GM21360 (cell line): Measurements from ENCODE around the gene SBF2.

Experiments used
- ATAC-seq: cut with Tn5 transposase; IDR thresholded peaks from one replicate; pipeline ENCODE4 v1.9.1; 2021; ENCODE audit warnings: mild to moderate bottlenecking, moderate library complexity; ENCODE audit not compliant: unreplicated experiment

Gene SBF2

DNA sequence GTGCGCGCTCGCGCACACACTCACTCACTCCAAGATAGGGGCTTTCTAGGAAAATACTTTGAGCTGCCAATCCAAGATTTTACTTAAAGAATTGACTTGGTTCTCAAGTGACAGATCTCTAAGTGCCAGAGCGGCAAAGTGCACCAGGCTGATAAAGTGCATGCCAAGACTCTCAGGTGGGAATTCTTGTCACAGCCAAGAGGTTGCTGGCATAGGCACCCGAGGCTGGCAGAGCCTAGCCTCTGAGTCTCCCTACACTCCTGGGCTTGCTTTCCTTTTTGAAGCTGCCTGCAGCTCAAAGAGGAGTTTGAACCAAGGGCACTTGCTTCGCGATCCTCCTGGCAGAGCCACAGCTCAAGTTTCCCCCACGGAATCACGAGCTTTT, 8.3 kb upstream of the SBF2 start:
- no peak for ATAC-seq

DNA sequence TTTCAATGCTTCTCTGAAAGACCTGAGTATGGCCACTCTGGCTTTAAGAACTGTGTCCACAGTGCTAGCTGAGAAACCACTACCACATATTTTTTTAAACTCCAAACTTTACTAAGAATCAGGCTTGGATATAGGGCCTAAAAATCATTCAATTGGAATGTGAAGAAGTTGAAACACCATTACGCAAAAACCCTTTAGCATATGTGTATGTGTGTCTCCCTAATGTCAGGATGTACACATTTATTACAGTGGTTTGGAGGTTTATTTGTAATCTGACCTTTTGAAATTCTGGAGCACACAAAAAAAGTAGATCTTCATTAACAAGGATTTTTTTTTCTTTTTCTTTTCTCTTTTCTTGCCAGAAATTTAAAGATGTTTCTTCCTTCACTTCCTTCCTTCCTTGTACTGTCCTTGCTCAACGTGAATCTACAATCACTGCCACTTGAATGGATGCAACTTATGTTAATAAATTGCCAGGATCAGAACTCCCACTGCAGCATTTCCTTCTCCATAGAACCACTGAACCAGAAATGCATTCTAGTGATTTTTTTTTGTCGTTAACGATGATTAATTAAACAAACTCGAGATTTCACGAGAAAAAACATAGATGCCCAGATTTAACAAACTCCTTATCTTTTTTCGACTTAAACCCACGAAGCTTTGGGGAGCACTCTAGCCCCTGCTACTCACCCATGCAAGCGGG, 7.8 kb upstream of the SBF2 start:
- ATAC-seq = no peak

DNA sequence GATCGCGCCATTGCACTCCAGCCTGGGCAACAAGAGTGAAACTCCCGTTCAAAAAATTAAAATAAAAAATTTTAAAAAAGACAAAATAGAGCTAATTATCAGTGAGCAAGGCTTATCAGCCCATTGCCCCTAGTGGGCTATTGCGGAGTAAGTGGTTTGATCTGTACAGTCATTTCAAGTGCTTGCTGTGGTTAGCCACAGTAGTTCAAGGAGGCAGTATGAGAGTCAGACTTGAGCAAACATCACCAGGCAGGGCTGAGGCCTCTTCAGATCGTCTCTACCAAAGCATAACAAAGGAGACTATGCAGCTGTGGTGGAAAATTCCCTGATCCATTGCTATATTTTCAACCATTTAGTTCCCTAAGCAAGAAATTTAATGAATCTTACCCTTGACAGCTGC, 4.3 kb upstream of the SBF2 start:
- ATAC-seq = peak; percentile 89

DNA sequence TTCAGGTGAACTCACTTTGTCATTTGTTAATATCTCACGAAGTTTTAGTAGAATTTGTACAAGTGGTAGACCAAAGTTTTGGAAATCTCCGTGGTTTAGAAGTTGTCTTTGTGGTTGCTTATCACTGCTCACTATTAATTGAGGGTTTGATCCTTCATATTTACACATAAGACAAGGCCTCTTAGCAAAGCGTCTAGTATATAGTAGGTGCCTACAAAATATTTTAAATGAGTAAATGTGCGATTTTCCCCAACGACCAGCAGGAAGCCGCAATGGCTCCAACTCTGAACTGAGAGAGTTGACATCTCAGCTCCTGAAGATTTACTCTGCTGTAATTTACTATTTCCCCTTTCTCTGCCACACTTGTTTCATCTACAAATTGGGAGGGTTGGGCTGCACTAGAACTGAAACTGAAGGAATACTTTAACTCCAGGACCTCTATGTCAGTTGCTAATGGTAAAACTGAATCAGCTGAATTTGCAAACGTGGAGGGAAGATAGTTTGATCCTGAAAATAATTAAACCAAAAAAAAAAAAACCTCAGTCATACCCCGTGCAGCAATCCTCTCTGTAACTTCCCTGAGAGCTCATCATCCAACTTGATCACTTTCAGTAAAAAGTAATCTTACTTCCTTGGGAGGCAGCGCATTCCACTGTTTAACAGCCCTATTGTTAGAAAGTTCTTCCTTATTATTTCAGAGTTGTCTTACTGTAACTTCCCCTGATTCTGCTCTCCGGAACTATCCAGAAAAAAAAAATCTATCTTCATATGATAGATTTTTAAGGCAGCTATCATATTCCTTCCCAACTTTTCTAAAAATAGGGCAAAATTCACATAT, 1.3 kb upstream of the SBF2 start:
- ATAC-seq = no peak

DNA sequence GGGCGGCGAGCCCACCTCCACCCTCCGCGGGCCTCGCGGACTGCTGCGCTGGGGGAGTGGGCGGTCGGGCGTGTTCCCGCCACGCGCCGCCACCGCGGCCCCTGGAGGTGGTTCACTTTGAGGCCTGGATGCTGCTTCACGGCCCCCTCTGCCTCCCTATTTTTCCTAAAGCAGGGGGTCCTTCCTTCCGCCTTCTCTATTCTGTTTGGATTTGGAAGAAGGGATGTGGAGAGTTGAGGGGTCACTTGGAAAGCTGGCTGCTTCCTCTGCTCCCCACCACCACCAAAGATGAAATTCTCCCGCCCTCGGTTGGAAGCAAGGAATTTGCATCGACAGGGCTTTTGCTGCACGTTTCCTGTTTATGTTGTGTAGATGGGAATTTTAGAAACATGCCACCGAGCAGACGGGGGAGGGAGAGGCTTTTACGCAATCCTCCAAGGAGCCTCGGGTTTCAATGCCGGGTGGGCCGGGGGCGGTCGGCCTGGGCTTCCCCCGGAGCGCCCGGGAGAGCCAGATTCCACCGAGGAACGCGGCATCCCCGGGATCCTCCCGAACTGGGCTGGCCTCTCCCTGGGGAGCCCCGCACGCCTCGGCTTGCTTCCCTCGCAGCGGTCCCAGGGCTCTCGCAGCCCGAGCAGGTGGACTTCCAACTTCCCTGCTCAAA, 403 bp upstream of the SBF2 start:
- ATAC-seq = no peak

DNA sequence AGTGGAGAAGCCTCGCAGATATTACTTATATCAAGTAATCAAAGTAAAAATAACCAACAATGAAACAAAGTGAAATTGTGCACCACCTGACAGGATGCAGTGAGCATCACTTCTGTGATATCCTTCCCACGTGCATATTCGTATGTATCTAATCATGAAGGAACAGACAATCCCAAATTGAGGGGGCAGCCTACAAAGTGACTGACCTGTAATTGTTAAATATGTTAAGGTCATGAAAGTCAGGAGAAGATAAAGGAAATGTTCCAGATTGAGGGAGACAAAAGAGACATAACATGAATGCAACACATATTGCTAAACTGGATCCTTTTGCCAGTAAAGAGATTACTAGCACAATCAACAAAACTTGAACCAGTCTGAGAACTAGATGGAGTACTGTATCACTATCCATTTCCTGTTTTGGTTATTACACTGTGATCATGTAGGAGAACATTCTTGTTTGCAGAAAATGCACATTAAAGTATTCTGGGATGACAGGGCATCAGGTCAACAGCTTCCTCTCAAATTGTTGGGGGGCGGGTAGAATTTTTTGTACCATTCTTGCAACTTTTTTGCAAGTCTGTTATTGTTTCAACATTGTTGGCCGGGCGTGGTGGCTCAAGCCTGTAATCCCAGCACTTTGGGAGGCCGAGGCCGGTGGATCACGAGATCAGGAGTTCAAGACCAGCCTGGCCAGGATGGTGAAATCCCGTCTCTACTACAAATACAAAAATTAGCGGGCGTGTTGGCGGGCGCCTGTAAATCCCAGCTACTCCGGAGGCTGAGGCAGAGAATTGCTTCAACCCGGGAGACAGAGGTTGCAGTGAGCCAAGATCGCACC, 2.0 kb downstream of the SBF2 start:
- ATAC-seq = no peak

DNA sequence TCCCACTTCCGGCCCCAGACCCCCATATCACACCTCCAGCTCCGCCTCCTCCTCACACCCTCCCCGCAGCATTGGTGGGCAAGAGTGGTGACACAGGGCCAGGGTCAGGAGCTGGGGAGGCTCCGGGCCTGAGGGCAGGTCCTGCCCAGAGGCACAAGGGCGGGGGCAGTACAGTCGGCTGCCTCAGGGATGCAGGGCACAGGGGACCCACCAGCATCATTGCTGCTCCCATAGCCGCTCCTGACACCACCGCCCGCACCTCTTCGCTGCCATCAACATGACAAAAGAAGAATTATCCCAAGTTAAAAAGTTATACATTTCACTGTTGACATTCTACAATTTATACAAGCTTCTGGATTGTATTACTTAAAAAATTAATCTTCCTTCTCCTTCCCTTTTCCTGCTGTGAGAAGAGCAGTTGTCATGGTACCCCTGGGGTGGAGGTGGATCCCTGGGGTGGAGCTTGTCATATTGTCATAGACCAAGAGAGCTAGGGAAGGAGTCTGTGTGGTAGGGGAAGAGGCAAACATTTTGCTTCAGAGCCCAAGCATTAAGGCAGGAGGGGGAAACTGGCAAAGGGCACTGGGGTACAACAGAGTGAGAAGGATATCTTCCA, 4.1 kb downstream of the SBF2 start:
- no peak for ATAC-seq

DNA sequence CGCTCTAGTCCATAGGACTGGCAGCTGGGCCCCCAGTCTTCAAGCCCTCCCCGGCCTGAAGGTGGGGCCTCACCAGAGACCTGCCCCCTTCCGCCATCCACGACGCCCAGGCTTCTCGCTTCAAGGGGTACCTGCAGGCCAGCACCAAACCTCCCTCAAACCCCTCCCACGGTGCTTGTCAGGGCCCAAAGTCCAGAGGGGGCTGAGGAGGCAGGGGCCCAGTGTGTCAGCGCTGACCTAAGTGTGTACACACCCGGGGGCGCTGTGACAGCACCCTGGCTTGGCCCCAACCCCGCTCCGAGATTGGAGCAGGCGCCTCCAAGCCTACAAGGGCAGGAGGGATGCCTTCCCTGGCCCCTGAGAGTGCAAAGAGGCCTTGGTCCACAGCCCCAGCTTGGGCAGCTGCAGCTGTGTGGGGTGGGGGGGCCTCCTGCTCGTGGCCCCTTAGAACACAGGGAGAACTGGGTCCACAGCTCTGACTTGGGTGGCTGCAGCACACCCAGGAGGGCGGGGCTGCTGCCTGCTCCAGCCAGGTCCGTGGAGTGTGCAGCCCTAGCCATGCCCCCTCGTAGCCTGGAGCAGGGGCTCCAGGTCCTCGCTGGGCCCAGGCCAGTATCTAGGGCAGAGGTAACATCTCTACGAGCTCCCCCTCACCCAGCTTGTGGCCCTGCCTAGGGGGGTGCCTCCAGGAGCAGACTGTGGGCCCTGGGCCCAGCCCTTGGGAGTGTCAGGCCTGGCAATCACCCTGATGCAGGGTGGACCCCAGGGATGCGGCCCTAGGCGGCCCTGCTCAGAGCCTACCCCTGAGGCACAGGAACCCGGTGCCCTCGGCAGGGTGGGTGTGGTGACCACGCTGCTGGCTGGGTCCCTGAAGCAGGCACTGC, 4.9 kb downstream of the SBF2 start:
- no peak for ATAC-seq

DNA sequence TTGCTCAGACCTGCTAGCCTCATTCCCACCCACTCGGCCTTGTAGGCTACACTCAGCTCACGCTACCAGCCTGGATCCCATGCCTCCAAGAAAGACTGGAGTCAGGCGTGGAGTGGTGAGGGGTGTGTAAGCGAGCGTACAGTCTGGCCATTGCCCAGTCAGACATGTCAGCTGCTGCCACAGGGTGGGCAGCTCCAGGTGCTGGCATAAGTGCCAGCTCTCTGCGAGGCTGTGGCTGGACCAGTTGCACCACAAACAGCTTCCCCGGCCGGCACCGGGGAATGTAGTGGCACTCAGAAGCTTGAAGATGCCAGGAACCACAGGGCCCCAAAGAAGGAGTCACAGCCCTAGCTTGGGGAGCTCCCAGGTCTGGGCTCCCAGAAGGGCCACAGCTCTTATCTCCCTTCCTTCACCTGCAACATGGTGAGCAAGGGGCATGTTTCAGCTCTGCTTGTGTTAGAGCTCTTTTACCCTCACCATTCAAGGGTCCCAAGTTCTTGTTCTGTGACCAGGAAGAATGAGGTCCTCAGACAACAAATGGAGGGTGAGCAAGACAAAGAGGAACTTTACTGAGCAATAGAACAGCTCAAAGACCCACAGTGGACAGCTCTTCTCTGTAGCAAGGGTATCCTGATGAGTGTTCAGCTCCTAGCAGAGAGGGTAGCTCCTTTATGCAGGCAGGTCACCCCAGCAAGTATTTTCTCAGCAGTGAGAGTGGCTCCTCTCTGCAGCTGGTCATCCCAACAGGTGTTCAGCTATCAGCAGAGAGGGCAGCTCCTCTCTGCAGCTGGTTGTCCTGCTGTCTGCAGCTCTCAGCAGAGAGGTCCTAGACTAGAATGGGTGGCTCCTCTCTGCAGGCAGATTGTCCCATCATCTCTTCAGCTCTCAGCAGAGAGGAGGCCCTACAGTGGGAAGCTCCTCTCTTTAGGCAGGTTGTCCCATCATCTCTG, 6.0 kb downstream of the SBF2 start:
- ATAC-seq = no peak

DNA sequence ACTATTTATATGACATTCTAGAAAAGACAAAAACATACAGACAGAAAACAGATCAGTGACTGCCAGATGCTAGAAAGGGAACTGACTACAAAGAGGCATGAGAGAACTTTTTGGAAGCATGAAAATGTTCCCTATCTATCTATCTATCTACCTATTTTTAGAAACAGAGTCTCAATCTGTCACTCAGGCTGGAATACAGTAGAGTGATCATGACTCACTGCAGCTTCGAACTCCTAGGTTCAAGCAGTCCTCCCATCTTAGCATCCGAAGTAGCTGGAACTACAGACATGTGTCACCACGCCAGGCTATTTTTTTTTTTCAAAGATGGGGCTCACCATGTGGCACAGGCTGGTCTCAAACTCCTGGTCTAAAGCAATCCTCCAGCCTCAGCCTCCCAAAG, 6.9 kb downstream of the SBF2 start:
- ATAC-seq = no peak

DNA sequence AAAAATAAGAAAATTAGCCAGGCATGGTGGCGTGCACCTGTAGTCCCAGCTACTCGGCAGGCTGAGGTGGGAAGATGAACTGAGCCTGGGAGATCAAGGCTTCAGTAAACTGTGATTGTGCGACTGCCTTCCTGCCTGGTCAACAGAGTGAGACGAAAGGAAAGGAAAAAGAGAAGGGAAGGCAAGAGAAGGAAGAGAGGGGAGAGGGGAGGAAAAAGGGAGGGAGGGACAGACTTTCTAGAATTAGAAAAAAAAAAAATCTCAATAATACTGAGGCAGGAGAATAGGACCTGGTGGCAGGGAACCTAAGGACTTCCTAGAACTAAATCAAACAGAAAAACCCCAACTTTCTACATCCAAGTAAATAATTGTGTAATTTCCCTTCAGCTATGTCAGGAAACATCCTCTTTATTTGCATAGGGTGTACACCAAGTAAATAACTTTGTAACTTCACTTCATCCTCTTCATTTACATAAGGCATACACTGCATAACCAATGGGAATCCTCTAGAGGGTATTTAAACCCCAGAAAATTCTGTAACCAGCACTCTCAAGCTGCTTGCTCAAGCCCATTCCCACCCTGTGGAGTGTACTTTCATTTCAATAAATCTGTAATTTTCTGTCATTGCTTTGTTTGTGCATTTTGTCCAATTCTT, 8.7 kb downstream of the SBF2 start:
- ATAC-seq = no peak

DNA sequence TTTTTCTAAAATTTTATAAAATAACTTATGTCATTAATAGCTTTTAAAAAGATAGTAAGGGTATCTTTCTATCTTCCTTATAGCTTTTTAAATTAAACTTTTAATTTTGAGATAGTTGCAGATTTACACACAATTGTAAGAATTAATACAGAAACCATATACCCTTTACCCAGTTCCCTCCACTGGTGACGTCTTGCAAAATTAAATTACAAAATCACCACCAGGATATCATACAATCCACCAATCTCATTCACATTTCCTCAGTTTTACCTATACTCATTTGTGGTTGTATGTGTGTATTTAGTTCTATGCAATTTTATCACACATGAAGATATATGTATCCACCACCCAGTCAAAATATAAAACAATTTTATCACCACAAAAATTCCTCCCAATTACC, 10.0 kb downstream of the SBF2 start:
- ATAC-seq = no peak

DNA sequence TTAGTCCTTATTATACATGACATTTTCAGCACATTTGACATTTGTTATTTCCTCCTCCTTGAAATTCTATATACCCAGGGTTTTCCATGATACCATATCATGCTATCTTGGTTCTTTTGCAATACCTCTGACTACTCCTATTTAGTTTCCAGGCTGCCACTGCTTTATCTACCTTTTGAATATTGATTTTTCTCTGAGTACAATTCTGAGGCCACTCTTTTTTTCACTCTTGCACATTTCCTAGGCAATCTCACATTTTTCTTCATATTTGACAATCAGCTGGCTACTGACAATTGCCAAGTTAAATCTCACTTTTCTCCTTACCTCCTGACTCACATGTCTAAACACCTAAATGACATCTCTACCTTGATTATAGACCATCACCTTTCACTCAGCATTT, 11.9 kb downstream of the SBF2 start:
- ATAC-seq = no peak

DNA sequence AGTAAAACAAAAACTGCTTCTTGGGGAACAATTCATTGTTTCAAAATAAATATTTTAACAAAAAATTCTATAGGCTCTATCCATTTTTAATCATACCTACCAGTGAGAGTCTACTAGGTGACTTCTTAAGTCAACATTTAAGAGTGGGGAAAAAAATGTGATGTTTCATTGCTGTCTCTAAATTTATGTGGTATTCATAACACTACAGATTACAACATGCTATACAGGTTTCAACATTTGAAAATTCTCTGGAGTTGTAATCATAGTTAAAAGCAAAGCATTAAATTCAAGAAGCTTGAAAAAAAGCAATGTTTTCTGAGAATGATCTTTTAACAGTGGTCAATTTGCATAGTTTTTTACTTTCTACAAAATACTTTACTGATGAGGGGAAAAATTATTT, 18.3 kb downstream of the SBF2 start:
- ATAC-seq = no peak

DNA sequence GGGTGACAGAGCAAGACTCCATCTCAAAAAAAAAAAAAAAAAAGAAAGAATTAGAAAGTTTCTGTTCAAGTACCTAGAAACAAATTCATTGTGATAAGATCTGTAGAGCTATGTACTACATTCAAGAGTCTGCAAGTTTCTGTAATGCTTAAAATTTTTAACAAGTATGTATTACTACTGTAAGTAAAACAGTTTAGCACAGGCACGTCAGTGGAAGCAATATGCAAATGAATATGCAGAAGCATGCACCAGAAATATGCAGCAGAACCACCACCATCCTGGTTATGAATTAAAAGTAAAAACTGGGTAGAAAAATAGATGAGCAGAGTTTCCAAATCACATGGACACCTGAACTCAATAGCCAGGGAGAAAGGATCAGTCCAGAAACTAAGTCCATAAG, 19.3 kb downstream of the SBF2 start:
- ATAC-seq = no peak

DNA sequence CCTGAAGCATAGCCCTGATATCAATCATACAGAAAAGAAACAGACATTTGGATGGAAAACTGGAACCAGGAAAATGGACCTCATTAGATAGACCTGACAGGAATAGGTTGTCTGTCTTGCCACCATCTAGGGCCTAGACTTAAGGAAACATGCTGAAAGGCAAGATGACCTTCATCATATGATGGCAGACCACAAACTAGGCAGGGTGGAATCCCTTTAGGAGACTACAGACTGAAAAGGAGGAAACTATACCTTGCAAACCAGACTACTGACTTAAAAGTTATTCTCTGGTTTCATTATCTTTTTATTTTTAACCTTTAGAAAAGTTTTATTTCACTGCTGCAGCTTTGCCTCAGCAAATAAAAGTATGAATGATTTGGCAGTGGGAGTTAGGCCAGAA, 20.3 kb downstream of the SBF2 start:
- ATAC-seq = no peak

DNA sequence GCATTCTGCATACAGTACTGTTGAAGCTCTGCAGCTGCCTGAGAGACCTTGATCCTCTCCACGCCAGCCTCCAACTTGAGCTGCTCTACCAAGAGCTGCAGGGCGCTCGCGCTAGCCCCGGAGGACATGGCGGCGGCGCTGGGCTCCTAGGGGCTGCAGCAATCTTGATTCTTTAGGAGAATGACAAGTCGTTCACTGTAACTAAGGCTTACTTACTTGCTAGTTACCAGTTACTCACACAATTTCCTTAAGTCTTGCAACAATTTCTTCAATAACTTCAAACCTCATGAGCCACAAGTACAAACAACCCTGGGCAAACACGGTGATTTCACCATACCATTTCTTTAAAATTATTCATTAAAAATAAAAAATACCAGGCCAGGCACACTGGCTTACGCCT, 21.9 kb downstream of the SBF2 start:
- ATAC-seq = no peak
